K562 (cell line): ENCODE results near the gene TMEM120B. TPM values are rescaled to one million over a fixed set of nuclear protein-coding genes. Genes with fewer than 3 reads are reported as not detected.

Experiments used
- ESRRA ChIP-seq: fragments of 450-650 bp; IDR thresholded peaks from 2 replicates; pipeline ENCODE4 v1.6.1; 2014; ENCODE audit warnings: low read depth, mild to moderate bottlenecking, moderate library complexity, borderline replicate concordance
- ETV1 ChIP-seq: fragments of 450-650 bp; conservative IDR thresholded peaks from 2 replicates; pipeline ENCODE4 v1.6.1; 2016; ENCODE audit warnings: missing genetic modification characterization, control low read depth, low read depth, missing compliant biosample characterization
- FOS ChIP-seq: IDR thresholded peaks from 3 replicates; pipeline ENCODE4 v1.6.1; 2011; ENCODE audit not compliant: insufficient read length; ENCODE audit errors: extremely low read depth
- HNRNPH1 ChIP-seq: fragments of 200-400 bp; formaldehyde crosslinking; optimal IDR thresholded peaks from 2 replicates; pipeline ENCODE3; 2017; ENCODE audit warnings: low read depth, mild to moderate bottlenecking, low read length, moderate library complexity
- MCM7 ChIP-seq, 2 experiments: fragments of 450-650 bp; IDR thresholded peaks; 2 replicates each; pipeline ENCODE4 v1.6.1; 2016 to 2018
- RBFOX2 ChIP-seq: fragments of 200-400 bp; formaldehyde crosslinking; IDR thresholded peaks from 2 replicates; pipeline ENCODE4 v1.6.1; 2017; ENCODE audit warnings: low read depth, mild to moderate bottlenecking, low read length, moderate library complexity
- RFX7 ChIP-seq: fragments of 250-450 bp; sonication (Bioruptor Pico); IDR thresholded peaks from 2 replicates; pipeline ENCODE4 v1.5.1; 2021; ENCODE audit warnings: mild to moderate bottlenecking
- SMARCA5 ChIP-seq: fragments of 450-650 bp; IDR thresholded peaks from 2 replicates; pipeline ENCODE4 v1.6.1; 2016
- SNIP1 ChIP-seq: fragments of 450-650 bp; IDR thresholded peaks from 2 replicates; pipeline ENCODE4 v1.7.1; 2017; ENCODE audit warnings: low read depth, mild to moderate bottlenecking
- SUPT5H ChIP-seq: fragments of 450-650 bp; IDR thresholded peaks from 2 replicates; pipeline ENCODE4 v1.6.1; 2016
- TBL1XR1 ChIP-seq, 2 experiments: IDR thresholded peaks; 2 replicates each; pipeline ENCODE4 v1.6.1; 2012; ENCODE audit warnings: improper control_type of control experiment in 2 of 2, low read length in 2 of 2, mild to moderate bottlenecking in 1 of 2
- ZBTB8A ChIP-seq: fragments of 450-650 bp; IDR thresholded peaks from 2 replicates; pipeline ENCODE4 v1.6.1; 2018; ENCODE audit warnings: mild to moderate bottlenecking, moderate library complexity; ENCODE audit not compliant: partially characterized antibody
- ZNF780A ChIP-seq: fragments of 250-450 bp; sonication (Bioruptor Pico); IDR thresholded peaks from 2 replicates; pipeline ENCODE4 v1.5.0; 2021; ENCODE audit warnings: mild to moderate bottlenecking
- polyA plus RNA-seq, 8 experiments: library from polyadenylated mRNA; depleted of rRNA in 4 of 8; stranded (reverse) in 5 of 8; unstranded in 3 of 8; fragments of >200 nt; fragmentation: Nextera tagmentation in 2 of 8; fragmentation: Illumina TruSeq in 1 of 8; extraction: Ambion mirVana in 2 of 8; extraction: Trizol in 1 of 8; gene quantifications; 2 replicates each; pipeline versions ENCODE4 v1.2.1 to v1.2.3, GENCODE V29; 2011 to 2014; ENCODE audit warnings: inconsistent platforms in 1 of 8, missing spikeins in 1 of 8
- total RNA-seq, 7 experiments: library from RNA; depleted of rRNA in 6 of 7; stranded (reverse); fragments of >200 nt in 6 of 7; fragmentation: Illumina TruSeq in 2 of 7; extraction: Trizol in 2 of 7; gene quantifications; 2 replicates each; pipeline versions ENCODE4 v1.2.1 to v1.2.3, GENCODE V29; 2011 to 2021; ENCODE audit warnings: low replicate concordance in 1 of 7
- TF ChIP-seq, protein P1 (sequence below): sonication (generic); formaldehyde crosslinking; IDR thresholded peaks from 2 replicates; pipeline ENCODE4 v1.8.0; 2022; ENCODE audit warnings: mild to moderate bottlenecking, missing genetic modification reagents
- TF ChIP-seq, protein P2 (sequence below): fragments of 450-650 bp; IDR thresholded peaks from 2 replicates; pipeline ENCODE4 v1.6.1; 2017; ENCODE audit warnings: antibody characterized with exemption
- TF ChIP-seq, protein P3 (sequence below): sonication (generic); formaldehyde crosslinking; IDR thresholded peaks from 2 replicates; pipeline ENCODE4 v1.8.0; 2022; ENCODE audit warnings: mild to moderate bottlenecking, low read depth, missing genetic modification reagents

TMEM120B gene
- total and polyA plus RNA-seq, 9 of the 15 experiments (the other 6 are each of a cell fraction or from before 2014, with no cell fraction given), result 1.7 to 18.6 (median 7.4) TPM

DNA sequence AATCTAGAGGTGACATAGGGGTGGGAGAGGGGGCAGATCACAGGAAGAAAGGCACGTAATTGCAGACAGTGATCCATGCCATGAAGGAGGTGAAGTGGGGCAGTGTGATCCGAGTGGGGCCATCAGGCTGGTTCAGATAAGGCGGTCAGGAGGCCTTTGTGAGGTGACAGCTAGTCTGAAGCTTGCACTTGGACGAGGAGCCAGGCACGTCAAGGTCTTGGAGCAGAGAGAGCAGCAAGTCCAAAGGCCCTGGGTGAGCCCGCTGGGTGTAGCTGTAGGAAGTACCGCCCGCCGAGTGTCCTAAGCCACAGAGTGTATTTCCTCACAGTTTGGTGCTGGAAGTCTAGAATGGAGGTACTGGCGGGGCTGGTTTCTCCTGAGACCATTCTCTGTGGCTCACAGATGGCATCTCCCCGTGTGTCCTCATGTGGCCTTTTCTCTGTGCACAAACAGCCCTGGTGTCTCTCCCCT is 57.3 kb downstream of the TMEM120B start (continued):
- TF ChIP-seq RFX7 (no peak), ETV1 (tag) (no peak), ZNF780A (CRISPR knock-in tag) (no peak), SMARCA5 (no peak), TBL1XR1 (IDR thresholded peaks at IDR 0.05; ENCODE audit: low read length in 2 of 2) (no peak), SUPT5H (no peak), FOS (no peak), SNIP1 (no peak), MCM7 (IDR thresholded peaks at IDR 0.05) (no peak), ZBTB8A (no peak), ESRRA (no peak), RBFOX2 (no peak), HNRNPH1 (no peak)
- TF ChIP-seq, protein P1, sequence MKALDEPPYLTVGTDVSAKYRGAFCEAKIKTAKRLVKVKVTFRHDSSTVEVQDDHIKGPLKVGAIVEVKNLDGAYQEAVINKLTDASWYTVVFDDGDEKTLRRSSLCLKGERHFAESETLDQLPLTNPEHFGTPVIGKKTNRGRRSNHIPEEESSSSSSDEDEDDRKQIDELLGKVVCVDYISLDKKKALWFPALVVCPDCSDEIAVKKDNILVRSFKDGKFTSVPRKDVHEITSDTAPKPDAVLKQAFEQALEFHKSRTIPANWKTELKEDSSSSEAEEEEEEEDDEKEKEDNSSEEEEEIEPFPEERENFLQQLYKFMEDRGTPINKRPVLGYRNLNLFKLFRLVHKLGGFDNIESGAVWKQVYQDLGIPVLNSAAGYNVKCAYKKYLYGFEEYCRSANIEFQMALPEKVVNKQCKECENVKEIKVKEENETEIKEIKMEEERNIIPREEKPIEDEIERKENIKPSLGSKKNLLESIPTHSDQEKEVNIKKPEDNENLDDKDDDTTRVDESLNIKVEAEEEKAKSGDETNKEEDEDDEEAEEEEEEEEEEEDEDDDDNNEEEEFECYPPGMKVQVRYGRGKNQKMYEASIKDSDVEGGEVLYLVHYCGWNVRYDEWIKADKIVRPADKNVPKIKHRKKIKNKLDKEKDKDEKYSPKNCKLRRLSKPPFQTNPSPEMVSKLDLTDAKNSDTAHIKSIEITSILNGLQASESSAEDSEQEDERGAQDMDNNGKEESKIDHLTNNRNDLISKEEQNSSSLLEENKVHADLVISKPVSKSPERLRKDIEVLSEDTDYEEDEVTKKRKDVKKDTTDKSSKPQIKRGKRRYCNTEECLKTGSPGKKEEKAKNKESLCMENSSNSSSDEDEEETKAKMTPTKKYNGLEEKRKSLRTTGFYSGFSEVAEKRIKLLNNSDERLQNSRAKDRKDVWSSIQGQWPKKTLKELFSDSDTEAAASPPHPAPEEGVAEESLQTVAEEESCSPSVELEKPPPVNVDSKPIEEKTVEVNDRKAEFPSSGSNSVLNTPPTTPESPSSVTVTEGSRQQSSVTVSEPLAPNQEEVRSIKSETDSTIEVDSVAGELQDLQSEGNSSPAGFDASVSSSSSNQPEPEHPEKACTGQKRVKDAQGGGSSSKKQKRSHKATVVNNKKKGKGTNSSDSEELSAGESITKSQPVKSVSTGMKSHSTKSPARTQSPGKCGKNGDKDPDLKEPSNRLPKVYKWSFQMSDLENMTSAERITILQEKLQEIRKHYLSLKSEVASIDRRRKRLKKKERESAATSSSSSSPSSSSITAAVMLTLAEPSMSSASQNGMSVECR (CRISPR knock-in tag), result no peak
- TF ChIP-seq, protein P2, sequence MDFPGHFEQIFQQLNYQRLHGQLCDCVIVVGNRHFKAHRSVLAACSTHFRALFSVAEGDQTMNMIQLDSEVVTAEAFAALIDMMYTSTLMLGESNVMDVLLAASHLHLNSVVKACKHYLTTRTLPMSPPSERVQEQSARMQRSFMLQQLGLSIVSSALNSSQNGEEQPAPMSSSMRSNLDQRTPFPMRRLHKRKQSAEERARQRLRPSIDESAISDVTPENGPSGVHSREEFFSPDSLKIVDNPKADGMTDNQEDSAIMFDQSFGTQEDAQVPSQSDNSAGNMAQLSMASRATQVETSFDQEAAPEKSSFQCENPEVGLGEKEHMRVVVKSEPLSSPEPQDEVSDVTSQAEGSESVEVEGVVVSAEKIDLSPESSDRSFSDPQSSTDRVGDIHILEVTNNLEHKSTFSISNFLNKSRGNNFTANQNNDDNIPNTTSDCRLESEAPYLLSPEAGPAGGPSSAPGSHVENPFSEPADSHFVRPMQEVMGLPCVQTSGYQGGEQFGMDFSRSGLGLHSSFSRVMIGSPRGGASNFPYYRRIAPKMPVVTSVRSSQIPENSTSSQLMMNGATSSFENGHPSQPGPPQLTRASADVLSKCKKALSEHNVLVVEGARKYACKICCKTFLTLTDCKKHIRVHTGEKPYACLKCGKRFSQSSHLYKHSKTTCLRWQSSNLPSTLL, result no peak
- TF ChIP-seq, protein P3, sequence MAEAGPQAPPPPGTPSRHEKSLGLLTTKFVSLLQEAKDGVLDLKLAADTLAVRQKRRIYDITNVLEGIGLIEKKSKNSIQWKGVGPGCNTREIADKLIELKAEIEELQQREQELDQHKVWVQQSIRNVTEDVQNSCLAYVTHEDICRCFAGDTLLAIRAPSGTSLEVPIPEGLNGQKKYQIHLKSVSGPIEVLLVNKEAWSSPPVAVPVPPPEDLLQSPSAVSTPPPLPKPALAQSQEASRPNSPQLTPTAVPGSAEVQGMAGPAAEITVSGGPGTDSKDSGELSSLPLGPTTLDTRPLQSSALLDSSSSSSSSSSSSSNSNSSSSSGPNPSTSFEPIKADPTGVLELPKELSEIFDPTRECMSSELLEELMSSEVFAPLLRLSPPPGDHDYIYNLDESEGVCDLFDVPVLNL (CRISPR knock-in tag), result no peak
